Progenitor cell of endocrine pancreas (in vitro differentiated cells): Measurements from ENCODE around the gene FOS. TPM values are rescaled to one million over a fixed set of nuclear protein-coding genes. Genes with fewer than 3 reads are reported as not detected.
A peak's percentile ranks its signal among the peaks of the same experiment; 100 is the strongest.

Experiments used
- DNase-seq: peaks from one replicate; pipeline ENCODE4 v3.0.0; 2021; ENCODE audit warnings: low spot score; ENCODE audit not compliant: unreplicated experiment
- H3K27ac Mint-ChIP-seq: 2 replicates; pipeline ENCODE4 v1.8.0; 2021; ENCODE audit warnings: mild to moderate bottlenecking, moderate library complexity, mixed read lengths
- H3K27me3 Mint-ChIP-seq: 2 replicates; pipeline ENCODE4 v1.8.0; 2021; ENCODE audit warnings: mixed read lengths
- H3K36me3 Mint-ChIP-seq: 2 replicates; pipeline ENCODE4 v1.8.0; 2022; ENCODE audit warnings: mixed read lengths; ENCODE audit not compliant: insufficient read depth
- H3K4me1 Mint-ChIP-seq: 2 replicates; pipeline ENCODE4 v1.8.0; 2021; ENCODE audit warnings: low read depth, mixed read lengths
- H3K4me3 Mint-ChIP-seq: 2 replicates; pipeline ENCODE4 v1.8.0; 2021; ENCODE audit warnings: low read depth, mild to moderate bottlenecking, moderate library complexity, mixed read lengths
- H3K9me3 Mint-ChIP-seq: 2 replicates; pipeline ENCODE4 v1.8.0; 2021; ENCODE audit warnings: low read depth, mixed read lengths
- total RNA-seq: library from RNA; stranded (reverse); gene quantifications from 2 replicates; pipeline ENCODE4 v1.2.1, GENCODE V29; 2021
- TF ChIP-seq, protein P1 (sequence below): fragments of 200-600 bp; sonication (generic); IDR thresholded peaks from one replicate; pipeline ENCODE4 v1.5.0; 2021; ENCODE audit warnings: antibody characterized with exemption, mild to moderate bottlenecking; ENCODE audit not compliant: unreplicated experiment

The FOS gene
- total RNA-seq, 1 donor from 2014 or later: 88.8 TPM

DNA sequence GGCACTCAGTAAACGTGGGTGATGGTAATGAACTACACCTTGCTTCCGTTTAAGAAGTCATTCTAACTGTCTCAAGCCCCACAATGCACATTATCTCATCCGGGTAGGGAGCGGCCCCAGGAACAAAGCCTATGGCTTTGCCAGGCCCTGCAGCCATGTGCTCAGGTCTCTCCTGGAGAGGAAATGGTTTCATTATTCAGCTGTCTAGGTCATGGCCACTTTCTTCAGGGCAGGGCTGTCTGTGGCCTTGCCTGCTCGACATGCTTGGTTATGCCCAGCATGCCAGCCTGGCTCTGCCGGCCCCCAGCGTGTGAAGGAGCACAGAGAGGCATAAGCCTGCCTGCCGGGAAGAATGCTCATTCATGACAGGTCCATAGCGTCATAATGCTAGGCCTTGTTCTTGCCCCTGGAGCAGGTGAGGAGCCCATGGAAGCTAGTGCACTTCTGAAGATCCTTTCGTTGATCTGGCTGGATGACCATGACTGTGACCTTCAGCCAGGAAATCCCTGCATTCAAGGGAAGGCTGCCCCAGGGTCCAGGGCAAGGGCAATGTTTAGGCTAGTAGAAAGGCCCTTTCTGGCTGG lies 26.3 kb upstream of the FOS start:
- Mint-ChIP-seq H3K9me3 (no peaks in the 10 kb centered on the region), H3K27ac (no peak overlapping the region), H3K36me3 (no peaks in the 10 kb centered on the region)

DNA sequence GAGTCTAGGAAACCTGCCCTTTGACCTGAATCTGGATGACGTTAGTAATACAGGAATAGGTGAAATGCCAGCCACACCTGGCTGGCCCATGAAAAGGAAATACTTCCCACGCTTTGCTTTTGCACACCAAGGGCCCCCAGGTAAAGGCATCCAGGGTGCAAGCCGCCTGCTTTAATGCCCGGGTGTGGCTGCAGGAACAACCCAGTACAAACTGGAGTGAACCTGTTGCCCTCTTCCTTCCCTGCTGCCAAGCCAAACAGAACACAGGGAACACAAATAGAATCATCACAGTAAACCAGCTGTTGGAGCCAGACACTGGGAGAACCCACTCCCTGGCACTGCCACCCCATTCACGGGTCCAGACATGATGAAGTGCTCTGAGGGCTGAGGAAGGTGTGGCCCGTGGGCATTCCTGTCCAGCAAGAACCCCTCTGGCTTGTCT lies 24.2 kb upstream of the FOS start:
- Mint-ChIP-seq H3K9me3 (no peaks in the 10 kb centered on the region), H3K36me3 (no peaks in the 10 kb centered on the region), H3K27ac (peak overlapping the region; percentile 50), H3K4me3 (no peak overlapping the region), H3K27me3 (peaks cover 3% of the 10 kb centered on the region), H3K4me1 (peaks cover 37% of the 10 kb centered on the region)
- TF ChIP-seq, protein P1, sequence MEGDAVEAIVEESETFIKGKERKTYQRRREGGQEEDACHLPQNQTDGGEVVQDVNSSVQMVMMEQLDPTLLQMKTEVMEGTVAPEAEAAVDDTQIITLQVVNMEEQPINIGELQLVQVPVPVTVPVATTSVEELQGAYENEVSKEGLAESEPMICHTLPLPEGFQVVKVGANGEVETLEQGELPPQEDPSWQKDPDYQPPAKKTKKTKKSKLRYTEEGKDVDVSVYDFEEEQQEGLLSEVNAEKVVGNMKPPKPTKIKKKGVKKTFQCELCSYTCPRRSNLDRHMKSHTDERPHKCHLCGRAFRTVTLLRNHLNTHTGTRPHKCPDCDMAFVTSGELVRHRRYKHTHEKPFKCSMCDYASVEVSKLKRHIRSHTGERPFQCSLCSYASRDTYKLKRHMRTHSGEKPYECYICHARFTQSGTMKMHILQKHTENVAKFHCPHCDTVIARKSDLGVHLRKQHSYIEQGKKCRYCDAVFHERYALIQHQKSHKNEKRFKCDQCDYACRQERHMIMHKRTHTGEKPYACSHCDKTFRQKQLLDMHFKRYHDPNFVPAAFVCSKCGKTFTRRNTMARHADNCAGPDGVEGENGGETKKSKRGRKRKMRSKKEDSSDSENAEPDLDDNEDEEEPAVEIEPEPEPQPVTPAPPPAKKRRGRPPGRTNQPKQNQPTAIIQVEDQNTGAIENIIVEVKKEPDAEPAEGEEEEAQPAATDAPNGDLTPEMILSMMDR: no peak
- no peak for DNase-seq

More for the DNA sequence above, 26.3 kb upstream of the FOS start:
- peaks cover 28% of the 10 kb centered on the region for H3K4me1 Mint-ChIP-seq
- TF ChIP-seq, protein P1: no peak
- DNase-seq: no peak
- no peak overlapping the region for H3K4me3 Mint-ChIP-seq
- H3K27me3 Mint-ChIP-seq: peaks cover 3% of the 10 kb centered on the region

DNA sequence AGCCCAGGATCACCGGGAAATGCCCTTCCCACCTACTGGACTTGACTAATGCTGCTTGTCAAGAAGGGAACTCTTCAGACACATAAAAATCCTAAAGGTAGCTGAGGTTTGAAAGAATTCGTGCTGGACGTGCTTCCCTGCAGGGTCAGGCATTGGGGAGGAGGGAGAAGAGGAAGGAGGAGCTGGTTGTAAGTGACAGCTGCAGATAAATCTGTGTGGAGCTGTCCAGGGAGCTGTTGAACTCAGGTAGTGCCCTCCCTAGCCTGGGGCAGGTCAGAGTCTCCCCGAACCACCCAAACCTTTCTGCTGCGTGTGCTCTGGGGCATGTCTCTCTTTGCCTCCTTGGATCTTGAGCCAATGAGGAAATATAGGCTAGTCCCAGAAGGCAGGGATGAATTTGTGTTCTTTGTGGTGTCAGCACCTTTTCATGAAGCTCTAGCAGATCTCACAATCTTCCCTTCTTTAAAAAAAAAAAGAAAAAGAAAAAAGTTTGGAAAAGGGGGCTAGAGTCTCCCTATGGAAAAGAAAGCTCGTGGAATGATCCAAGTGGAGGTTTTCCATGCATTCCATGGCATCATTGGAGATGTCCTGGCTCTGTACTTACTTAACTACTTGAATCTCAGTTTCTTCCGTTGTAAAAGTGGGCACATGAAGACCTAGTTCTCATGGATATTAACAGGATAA lies 23.6 kb upstream of the FOS start:
- peaks cover 33% of the 10 kb centered on the region for H3K4me1 Mint-ChIP-seq
- H3K27ac Mint-ChIP-seq: no peak overlapping the region
- H3K9me3 Mint-ChIP-seq: no peaks in the 10 kb centered on the region
- H3K36me3 Mint-ChIP-seq: no peaks in the 10 kb centered on the region
- DNase-seq: no peak
- H3K4me3 Mint-ChIP-seq: no peak overlapping the region
- TF ChIP-seq, protein P1: no peak
- H3K27me3 Mint-ChIP-seq: peaks cover 3% of the 10 kb centered on the region

DNA sequence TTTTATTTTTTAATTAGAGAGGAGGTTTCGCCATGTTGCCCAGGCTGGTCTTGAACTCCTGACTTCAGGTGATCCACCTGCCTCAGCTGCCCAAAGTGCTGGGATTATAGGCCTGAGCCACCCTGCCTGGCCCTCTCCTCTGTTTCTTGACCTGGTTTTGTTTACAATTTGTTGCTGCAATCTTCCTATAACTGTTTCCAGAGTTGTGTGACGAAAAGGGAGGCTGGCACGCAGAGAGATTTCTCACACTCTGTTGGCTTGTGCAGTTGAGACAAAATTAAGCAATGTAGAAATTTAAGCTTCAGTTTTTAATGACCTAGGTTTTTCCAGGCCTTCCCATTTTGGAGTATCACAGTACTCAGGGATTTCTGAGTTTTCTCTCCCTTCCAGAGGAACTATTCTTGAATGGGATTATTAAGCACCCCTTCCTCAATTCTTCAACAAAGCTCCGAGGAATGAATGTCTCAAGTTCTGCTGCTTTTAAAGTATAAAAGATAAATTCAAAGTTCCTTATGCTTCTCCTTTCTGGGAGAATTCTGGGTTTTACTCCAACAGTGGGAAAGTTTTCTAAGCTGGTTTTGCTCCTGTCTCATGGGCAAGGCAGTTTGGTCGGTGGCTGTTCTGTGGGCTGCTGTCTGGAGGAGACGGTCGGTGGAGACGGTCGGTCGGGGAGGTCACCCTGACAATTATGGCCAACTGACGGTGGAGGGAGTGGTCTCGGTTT lies 20.4 kb upstream of the FOS start:
- Mint-ChIP-seq H3K4me3 (peak overlapping the region; percentile 77), H3K27me3 (peaks cover 3% of the 10 kb centered on the region), H3K36me3 (no peaks in the 10 kb centered on the region), H3K27ac (peak overlapping the region; percentile 97), H3K4me1 (peaks cover 35% of the 10 kb centered on the region), H3K9me3 (no peaks in the 10 kb centered on the region)
- TF ChIP-seq, protein P1: no peak
- DNase-seq: no peak

DNA sequence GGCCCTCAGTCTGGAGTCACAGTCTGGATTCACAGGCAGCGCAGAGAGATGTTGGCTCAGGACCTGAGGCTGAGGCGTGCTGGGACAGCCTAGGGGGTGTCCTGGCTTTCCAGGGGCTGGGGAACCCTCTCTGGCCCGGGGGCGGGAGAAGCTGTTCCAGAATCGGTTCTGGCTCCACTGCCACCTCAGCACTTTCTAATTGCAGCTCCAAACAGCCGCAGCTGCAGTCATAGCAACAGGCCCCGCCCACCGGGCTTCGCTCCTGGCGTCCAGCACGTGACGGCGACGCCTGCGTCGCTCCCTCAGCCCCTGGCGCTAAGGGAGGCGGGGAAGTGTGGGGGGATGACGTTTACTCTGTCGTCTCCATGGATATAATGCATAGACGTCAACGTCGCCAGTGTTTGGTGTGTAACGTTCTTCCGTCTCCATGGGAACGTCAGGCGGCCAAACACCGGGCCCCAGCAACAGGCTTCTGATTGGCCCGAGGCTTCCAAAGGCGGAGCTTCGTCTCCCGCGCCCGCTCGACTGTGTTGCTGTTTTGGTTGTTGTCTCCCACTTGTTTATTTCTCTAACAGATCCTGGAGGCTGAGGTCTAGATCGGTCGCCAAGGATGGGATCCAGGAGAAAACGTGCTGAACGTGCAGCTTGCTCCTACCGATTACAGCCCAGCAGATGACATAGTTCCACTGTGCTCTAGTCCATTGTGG lies 19.7 kb upstream of the FOS start:
- no peaks in the 10 kb centered on the region for H3K9me3 Mint-ChIP-seq
- DNase-seq: peak; percentile 95
- peak overlapping the region; percentile 77 for H3K4me3 Mint-ChIP-seq
- no peaks in the 10 kb centered on the region for H3K36me3 Mint-ChIP-seq
- peaks cover 38% of the 10 kb centered on the region for H3K4me1 Mint-ChIP-seq
- peaks cover 3% of the 10 kb centered on the region for H3K27me3 Mint-ChIP-seq
- peak overlapping the region; percentile 97 for H3K27ac Mint-ChIP-seq
- TF ChIP-seq, protein P1: no peak
